Measurements from ENCODE around the gene TRAFD1. TPM values are rescaled to one million over a fixed set of nuclear protein-coding genes. Genes with fewer than 3 reads are reported as not detected.

The TRAFD1 gene
- total and polyA plus RNA-seq, 2 donors (not counting 3 experiments of a cell fraction or from before 2014, with no cell fraction given): 20.3 to 24.9 TPM

DNA sequence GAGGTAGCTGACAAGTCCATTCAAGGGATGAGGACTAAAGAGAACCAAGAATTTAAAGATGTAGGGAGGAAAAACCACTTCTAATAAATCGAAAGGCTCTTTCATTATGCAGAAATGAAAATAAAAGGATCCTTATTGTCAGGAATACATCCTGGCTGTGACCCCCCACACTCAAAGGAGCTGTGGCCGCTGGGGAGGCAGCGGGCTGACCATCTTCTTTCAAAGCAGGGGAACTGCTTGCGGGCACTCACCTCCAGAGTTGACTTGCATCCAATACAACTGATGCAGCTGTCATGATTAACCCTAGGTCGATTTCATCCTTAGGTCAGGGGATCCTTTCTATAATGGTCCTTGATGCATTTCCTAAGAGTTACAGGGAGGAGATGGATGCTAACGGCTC, 35.3 kb downstream of the TRAFD1 start:
- dilution Hi-C loops (cut with MboI; ENCODE audit: extremely low pct_ligation_motif_present, low sequenced_read_pairs) (no loop called here), intact Hi-C loops (cut with micrococcal nuclease) (no loop called here)
- Histone ChIP-seq H3K27ac (ENCODE audit: insufficient read depth, low read depth, low read length) (no peak overlapping the region), H3K79me2 (ENCODE audit: control insufficient read depth, insufficient read depth, low read length) (no peaks in the 10 kb centered on the region), H3K9me3 (replicated peaks; ENCODE audit: control insufficient read depth, insufficient read depth, low read length) (no peaks in the 10 kb centered on the region), H3K9ac (replicated peaks; ENCODE audit: extremely low read depth, insufficient read depth, low read length) (no peak overlapping the region), H3K4me2 (ENCODE audit: insufficient read depth, low read length) (no peak overlapping the region), H3K4me3 (replicated peaks in 1 of 3; ENCODE audit: insufficient read depth in 1 of 3, low read depth in 1 of 3, low read length in 3 of 3) (no peak overlapping the region), H4K20me1 (replicated peaks; ENCODE audit: control insufficient read depth, extremely low read depth, insufficient read depth, low read length) (no peaks in the 10 kb centered on the region), H2AFZ (ENCODE audit: low read depth, low read length) (no peak overlapping the region), H3K4me1 (ENCODE audit: control insufficient read depth, extremely low read depth, insufficient read depth, low read length) (no peaks in the 10 kb centered on the region), H3K36me3 (ENCODE audit: control insufficient read depth in 2 of 2, extremely low read depth in 1 of 2, insufficient read depth in 2 of 2, low read length in 2 of 2) (peaks cover 0 to 11% of the 10 kb centered on the region in 2 experiments), H3K27me3 (ENCODE audit: control insufficient read depth in 2 of 2, insufficient read depth in 2 of 2, low read length in 2 of 2) (no peaks in the 10 kb centered on the region), H3K9me1 (replicated peaks; ENCODE audit: control insufficient read depth, extremely low read depth, insufficient read depth, low read length) (no peaks in the 10 kb centered on the region)
- CTCF ChIA-PET: no interaction called here
- no TSS peak for BruUV-seq (replicated peaks)
- POLR2A ChIA-PET: no interaction called here
- DNase-seq (ENCODE audit: low read depth, low spot score) (no peak), FAIRE-seq (no peak)
- TF ChIP-seq POLR2AphosphoS5 (IDR thresholded peaks at IDR 0.05; ENCODE audit: insufficient read depth, low read depth, low read length) (no peak), FOS (IDR thresholded peaks at IDR 0.05; ENCODE audit: borderline replicate concordance, insufficient read depth, low read length) (no peak), EZH2 (IDR thresholded peaks at IDR 0.05; ENCODE audit: borderline replicate concordance, low read depth, low read length, severe bottlenecking) (no peak), JUN (IDR thresholded peaks at IDR 0.05; ENCODE audit: borderline replicate concordance, insufficient read depth, insufficient read length, low read depth) (no peak), POLR2A (IDR thresholded peaks at IDR 0.05; ENCODE audit: low read depth, low read length) (no peak), GATA2 (IDR thresholded peaks at IDR 0.05; ENCODE audit: insufficient read depth, insufficient read length, low read depth, low read length) (no peak), MYC (IDR thresholded peaks at IDR 0.05; ENCODE audit: low read depth, low read length) (no peak)
- TF ChIP-seq, protein P1, sequence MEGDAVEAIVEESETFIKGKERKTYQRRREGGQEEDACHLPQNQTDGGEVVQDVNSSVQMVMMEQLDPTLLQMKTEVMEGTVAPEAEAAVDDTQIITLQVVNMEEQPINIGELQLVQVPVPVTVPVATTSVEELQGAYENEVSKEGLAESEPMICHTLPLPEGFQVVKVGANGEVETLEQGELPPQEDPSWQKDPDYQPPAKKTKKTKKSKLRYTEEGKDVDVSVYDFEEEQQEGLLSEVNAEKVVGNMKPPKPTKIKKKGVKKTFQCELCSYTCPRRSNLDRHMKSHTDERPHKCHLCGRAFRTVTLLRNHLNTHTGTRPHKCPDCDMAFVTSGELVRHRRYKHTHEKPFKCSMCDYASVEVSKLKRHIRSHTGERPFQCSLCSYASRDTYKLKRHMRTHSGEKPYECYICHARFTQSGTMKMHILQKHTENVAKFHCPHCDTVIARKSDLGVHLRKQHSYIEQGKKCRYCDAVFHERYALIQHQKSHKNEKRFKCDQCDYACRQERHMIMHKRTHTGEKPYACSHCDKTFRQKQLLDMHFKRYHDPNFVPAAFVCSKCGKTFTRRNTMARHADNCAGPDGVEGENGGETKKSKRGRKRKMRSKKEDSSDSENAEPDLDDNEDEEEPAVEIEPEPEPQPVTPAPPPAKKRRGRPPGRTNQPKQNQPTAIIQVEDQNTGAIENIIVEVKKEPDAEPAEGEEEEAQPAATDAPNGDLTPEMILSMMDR (IDR thresholded peaks at IDR 0.05; ENCODE audit: extremely low read depth in 1 of 2, insufficient read depth in 1 of 2, low read depth in 1 of 2, low read length in 2 of 2): no peak
- TF ChIP-seq, protein P2, sequence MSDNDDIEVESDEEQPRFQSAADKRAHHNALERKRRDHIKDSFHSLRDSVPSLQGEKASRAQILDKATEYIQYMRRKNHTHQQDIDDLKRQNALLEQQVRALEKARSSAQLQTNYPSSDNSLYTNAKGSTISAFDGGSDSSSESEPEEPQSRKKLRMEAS (IDR thresholded peaks at IDR 0.05; ENCODE audit: insufficient read depth, insufficient read length): no peak
